ENCODE results near the gene MGAT1.

Gene MGAT1

DNA sequence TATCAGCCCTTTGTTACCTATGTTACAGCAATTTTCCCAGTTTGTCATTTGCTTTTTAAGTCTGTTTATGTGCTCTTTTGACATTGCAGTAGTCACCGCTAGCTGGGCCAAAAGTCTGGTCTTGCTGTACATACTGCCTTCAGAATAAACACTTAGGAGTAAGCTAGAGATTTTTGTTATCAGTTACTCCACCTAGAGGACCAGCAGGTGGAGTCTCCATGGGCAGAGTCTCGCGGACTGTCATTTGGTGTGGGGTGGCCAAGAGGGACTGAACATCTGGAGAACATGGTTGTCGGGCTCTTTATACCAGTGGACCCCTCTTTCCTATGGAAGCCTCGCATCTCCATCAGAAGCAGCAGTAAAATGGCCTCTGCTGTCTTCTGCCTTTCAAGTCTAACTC, 10.8 kb upstream of the MGAT1 start:
- H3K36me3 Mint-ChIP-seq (ENCODE audit: low read depth): no peaks in the 10 kb centered on the region
- H3K4me3 Mint-ChIP-seq: peak overlapping the region; percentile 14
- no peak overlapping the region for H3K27ac Mint-ChIP-seq
- H3K4me1 Mint-ChIP-seq: peaks cover 90% of the 10 kb centered on the region
- no peaks in the 10 kb centered on the region for H3K27me3 Mint-ChIP-seq (ENCODE audit: low read depth, poor library complexity)
- no peaks in the 10 kb centered on the region for H3K9me3 Mint-ChIP-seq
- TF ChIP-seq, protein P1, sequence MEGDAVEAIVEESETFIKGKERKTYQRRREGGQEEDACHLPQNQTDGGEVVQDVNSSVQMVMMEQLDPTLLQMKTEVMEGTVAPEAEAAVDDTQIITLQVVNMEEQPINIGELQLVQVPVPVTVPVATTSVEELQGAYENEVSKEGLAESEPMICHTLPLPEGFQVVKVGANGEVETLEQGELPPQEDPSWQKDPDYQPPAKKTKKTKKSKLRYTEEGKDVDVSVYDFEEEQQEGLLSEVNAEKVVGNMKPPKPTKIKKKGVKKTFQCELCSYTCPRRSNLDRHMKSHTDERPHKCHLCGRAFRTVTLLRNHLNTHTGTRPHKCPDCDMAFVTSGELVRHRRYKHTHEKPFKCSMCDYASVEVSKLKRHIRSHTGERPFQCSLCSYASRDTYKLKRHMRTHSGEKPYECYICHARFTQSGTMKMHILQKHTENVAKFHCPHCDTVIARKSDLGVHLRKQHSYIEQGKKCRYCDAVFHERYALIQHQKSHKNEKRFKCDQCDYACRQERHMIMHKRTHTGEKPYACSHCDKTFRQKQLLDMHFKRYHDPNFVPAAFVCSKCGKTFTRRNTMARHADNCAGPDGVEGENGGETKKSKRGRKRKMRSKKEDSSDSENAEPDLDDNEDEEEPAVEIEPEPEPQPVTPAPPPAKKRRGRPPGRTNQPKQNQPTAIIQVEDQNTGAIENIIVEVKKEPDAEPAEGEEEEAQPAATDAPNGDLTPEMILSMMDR (IDR thresholded peaks at IDR 0.05): no peak
- no peak for DNase-seq

DNA sequence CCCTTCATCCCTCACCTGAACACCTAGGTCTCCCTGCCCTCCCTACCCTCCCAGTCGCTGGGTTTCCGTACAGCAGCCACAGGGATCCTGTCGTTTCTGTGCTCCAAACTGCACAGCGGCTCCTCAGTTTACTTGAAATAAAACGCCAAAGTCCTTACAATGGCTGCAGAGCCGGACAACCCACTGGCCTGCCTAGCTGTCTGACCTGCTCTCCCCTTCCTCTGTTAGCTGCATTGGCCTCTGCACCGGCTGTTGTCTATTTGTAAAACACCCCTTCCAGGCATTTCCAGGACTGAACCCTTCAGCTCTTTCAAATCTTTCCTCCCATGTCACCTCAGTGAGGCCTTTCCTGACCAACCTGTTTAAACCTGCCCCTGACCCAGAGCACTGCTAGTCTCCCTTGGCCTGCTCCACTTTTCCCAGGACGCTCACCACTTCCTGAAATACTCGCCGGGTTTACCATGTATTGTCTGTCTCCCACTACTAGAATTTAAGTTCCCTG, 9.1 kb upstream of the MGAT1 start:
- no peaks in the 10 kb centered on the region for H3K27me3 Mint-ChIP-seq (ENCODE audit: low read depth, poor library complexity)
- peak overlapping the region; percentile 81 for H3K27ac Mint-ChIP-seq
- peak overlapping the region; percentile 75 for H3K4me3 Mint-ChIP-seq
- no peaks in the 10 kb centered on the region for H3K36me3 Mint-ChIP-seq (ENCODE audit: low read depth)
- H3K4me1 Mint-ChIP-seq: peaks cover 90% of the 10 kb centered on the region
- no peak for DNase-seq
- no peaks in the 10 kb centered on the region for H3K9me3 Mint-ChIP-seq
- TF ChIP-seq, protein P1 (IDR thresholded peaks at IDR 0.05): no peak

DNA sequence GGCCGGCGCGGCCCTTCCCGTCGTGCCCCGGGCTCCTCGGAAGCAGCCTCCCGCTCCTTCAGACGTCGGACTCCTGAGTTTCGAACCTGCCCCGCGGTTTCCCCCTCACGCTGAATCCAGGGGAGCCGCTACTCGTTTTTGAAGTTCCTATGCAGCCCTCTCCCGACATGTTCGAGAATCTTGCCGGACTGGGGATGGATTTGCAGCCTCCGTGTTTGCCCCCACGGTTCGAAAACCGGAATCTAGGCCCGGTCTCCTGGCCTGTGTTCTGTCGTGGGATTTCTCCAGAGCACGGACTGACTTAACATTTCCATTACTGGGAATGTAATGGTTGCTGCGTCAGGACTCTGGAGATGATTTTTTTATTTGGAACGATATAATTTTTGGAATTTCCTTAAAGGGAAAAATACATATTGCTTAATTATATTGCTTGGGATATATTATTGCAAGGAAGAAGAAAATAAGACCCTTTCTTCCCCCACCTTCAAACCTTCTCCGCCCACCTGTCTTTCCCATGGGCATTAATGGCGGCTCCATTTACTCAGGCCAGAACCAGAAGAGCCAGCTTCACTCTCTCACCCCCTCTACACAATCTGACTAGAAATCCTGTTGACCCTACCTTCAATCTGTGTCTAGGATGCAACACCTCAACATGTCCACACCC, 8.5 kb upstream of the MGAT1 start:
- Mint-ChIP-seq H3K9me3 (no peaks in the 10 kb centered on the region), H3K36me3 (ENCODE audit: low read depth) (no peaks in the 10 kb centered on the region), H3K27ac (peak overlapping the region; percentile 83), H3K4me3 (peak overlapping the region; percentile 75), H3K4me1 (peaks cover 90% of the 10 kb centered on the region), H3K27me3 (ENCODE audit: low read depth, poor library complexity) (no peaks in the 10 kb centered on the region)
- DNase-seq: no peak
- TF ChIP-seq, protein P1 (IDR thresholded peaks at IDR 0.05): no peak

DNA sequence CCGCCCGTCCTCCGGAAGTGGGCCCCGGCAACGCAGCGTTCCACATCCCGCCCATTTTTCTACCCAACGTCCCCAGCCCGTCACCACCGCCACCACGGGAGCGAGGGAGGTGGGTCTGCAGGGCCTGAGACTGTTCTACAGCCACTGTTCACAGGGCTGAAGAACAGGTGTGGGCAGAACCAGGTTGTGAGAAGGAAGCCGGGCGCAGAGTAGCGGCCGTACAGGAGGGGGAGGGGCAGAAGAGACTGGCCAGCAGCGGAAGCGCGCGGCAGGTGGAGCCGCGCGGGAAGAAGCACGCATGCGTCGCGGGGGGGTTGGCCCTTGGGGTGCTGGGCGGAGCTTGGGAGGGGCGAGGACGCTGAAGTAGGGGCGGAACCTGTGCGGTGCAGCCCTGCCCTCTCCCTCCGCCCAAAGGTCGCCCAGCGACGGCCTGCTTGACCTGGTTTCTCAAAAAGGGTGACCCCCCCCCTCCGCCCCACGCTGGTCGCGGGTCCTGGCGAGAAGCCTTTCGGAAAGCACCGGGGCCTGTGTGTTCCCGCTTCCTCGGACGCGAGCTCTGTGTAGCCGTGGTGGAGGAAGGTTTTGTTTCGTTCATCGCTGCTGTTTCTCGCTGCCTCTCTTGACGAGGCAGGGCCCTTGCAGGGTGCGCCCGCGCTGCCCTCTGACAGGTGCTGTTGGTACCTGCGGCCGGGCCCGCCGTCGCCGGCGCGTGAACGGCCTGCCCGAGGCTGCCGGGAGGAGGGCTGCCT, 7.8 kb upstream of the MGAT1 start:
- peak overlapping the region; percentile 87 for H3K4me3 Mint-ChIP-seq
- H3K27me3 Mint-ChIP-seq (ENCODE audit: low read depth, poor library complexity): no peaks in the 10 kb centered on the region
- peaks cover 90% of the 10 kb centered on the region for H3K4me1 Mint-ChIP-seq
- H3K36me3 Mint-ChIP-seq (ENCODE audit: low read depth): peaks cover 5% of the 10 kb centered on the region
- no peaks in the 10 kb centered on the region for H3K9me3 Mint-ChIP-seq
- H3K27ac Mint-ChIP-seq: peak overlapping the region; percentile 99
- TF ChIP-seq, protein P1 (IDR thresholded peaks at IDR 0.05): no peak
- peak; percentile 96 for DNase-seq

DNA sequence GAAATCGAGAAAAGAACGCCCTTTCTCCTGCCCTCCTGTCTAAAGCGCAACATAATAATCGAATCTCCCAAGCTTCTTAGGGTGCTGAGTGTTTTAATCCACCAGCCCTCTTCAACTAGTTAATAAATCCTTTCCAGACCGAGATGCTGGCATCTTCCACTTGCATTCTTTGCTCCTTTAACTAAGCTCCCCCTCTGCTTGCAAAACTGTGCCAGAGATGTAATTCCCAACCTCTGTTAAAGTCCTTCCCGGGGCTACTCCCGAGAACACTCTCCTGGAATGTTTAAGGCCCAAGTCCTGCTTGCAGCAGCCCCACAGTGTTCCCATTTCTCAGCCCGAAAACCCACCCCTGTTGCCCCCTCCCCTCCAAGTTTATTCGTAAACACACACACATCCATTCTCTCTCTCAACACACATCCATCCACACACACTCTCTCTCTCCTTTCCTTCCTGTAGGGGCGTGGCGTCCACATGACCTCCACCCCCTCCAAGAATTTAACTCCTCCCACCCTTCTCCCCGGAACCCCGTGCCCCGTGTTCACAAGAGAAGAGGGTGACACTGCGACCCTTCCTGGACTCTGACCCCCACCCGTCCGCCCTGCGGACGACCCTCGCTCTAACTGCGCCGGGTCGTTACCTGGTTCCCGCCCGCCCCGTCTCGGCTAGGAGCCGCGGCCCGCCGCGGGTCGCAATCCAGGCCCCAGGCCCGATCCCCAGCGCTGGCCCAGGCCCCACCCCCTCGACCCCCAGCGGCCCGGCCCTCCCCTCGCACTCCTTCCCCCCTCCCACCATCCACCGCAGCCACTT, 7.0 kb upstream of the MGAT1 start:
- peak; percentile 93 for DNase-seq

More for the DNA sequence above, 7.0 kb upstream of the MGAT1 start:
- H3K9me3 Mint-ChIP-seq: no peaks in the 10 kb centered on the region
- peak overlapping the region; percentile 99 for H3K27ac Mint-ChIP-seq
- peaks cover 13% of the 10 kb centered on the region for H3K36me3 Mint-ChIP-seq (ENCODE audit: low read depth)
- H3K4me1 Mint-ChIP-seq: peaks cover 90% of the 10 kb centered on the region
- TF ChIP-seq, protein P1 (IDR thresholded peaks at IDR 0.05): no peak
- H3K4me3 Mint-ChIP-seq: peak overlapping the region; percentile 87
- peaks cover under 1% of the 10 kb centered on the region for H3K27me3 Mint-ChIP-seq (ENCODE audit: low read depth, poor library complexity)

Data from nephron progenitor cell (in vitro differentiated cells).